Subcutaneous abdominal adipose tissue (tissue), 5 donors: ENCODE results near the gene ERCC8.

Experiments used
- H3K27ac ChIP-seq: one replicate; pipeline ENCODE4 v1.7.0; 2013; ENCODE audit warnings: low read depth, mild to moderate bottlenecking, inconsistent platforms, low read length, moderate library complexity
- H3K27me3 ChIP-seq, 5 donors: one replicate each; pipeline ENCODE4 v1.7.0; 2013; ENCODE audit warnings: low read length in 5 of 5, inconsistent platforms in 1 of 5; ENCODE audit not compliant: control insufficient read depth in 5 of 5, insufficient read depth in 4 of 5
- H3K36me3 ChIP-seq, 5 donors: one replicate each; pipeline ENCODE4 v1.7.0; 2013; ENCODE audit warnings: low read length in 5 of 5; ENCODE audit not compliant: control insufficient read depth in 5 of 5, insufficient read depth in 5 of 5
- H3K4me1 ChIP-seq, 5 donors: one replicate each; pipeline ENCODE4 v1.7.0; 2013; ENCODE audit warnings: low read length in 5 of 5, mild to moderate bottlenecking in 3 of 5, moderate library complexity in 1 of 5; ENCODE audit not compliant: control insufficient read depth in 5 of 5, insufficient read depth in 5 of 5
- H3K4me3 ChIP-seq, 5 donors: one replicate each; pipeline ENCODE4 v1.7.0; 2013; ENCODE audit warnings: low read length in 5 of 5, low read depth in 1 of 5
- H3K9ac ChIP-seq, 5 donors: one replicate each; pipeline ENCODE4 v1.7.0; 2013; ENCODE audit warnings: low read length in 5 of 5, mild to moderate bottlenecking in 4 of 5, moderate library complexity in 3 of 5
- H3K9me3 ChIP-seq, 5 donors: one replicate each; pipeline ENCODE4 v1.7.0; 2013; ENCODE audit warnings: low read length in 5 of 5; ENCODE audit not compliant: control insufficient read depth in 5 of 5
- donor health status: healthy.
- donor health status: healthy.
- donor health status: healthy.
- donor health status: healthy.
- donor health status: healthy.

The ERCC8 gene

GRCh38 chr5:60827201-60827600 is 117.7 kb downstream of the ERCC8 start:
- H3K9ac ChIP-seq: no peak overlapping the region
- H3K27ac ChIP-seq: no peak overlapping the region
- H3K4me3 ChIP-seq: no peak overlapping the region
- H3K9me3 ChIP-seq: no peaks in the 10 kb centered on the region
- no peaks in the 10 kb centered on the region for H3K36me3 ChIP-seq
- H3K27me3 ChIP-seq: no peaks in the 10 kb centered on the region
- no peaks in the 10 kb centered on the region for H3K4me1 ChIP-seq

GRCh38 chr5:60826653-60827052 is 118.2 kb downstream of the ERCC8 start:
- Histone ChIP-seq H3K9ac (no peak overlapping the region), H3K9me3 (no peaks in the 10 kb centered on the region), H3K4me3 (no peak overlapping the region), H3K27ac (no peak overlapping the region), H3K27me3 (no peaks in the 10 kb centered on the region), H3K36me3 (no peaks in the 10 kb centered on the region), H3K4me1 (no peaks in the 10 kb centered on the region)
